GM23338 (cell line): ENCODE measurements around the gene CASP7.

Experiments used
- CREB1 ChIP-seq: fragments of 250-450 bp; sonication (Bioruptor Pico); IDR thresholded peaks from 2 replicates; pipeline ENCODE4 v1.5.0; 2020; ENCODE audit warnings: low read depth, mild to moderate bottlenecking, moderate library complexity
- CTCF ChIP-seq, 2 experiments: fragments of 200-600 bp in 1 of 2; sonication (generic) in 1 of 2; conservative IDR thresholded peaks; 2 replicates each; pipeline versions ENCODE4 v1.5.1 to v1.6.1; 2016 to 2017; ENCODE audit warnings: antibody characterized with exemption in 2 of 2, low read depth in 2 of 2, mild to moderate bottlenecking in 2 of 2, moderate library complexity in 1 of 2
- ETS1 ChIP-seq: IDR thresholded peaks from 2 replicates; pipeline ENCODE4 v1.6.1; 2016; ENCODE audit warnings: antibody characterized with exemption
- EZH2 ChIP-seq: fragments of 200-600 bp; sonication (generic); IDR thresholded peaks from one replicate; pipeline ENCODE4 v1.8.0; 2017; ENCODE audit warnings: antibody characterized with exemption, mild to moderate bottlenecking, low read depth; ENCODE audit not compliant: unreplicated experiment
- EZH2phosphoT487 ChIP-seq: fragments of 200-600 bp; sonication (generic); IDR thresholded peaks from one replicate; pipeline ENCODE4 v1.8.1; 2018; ENCODE audit warnings: antibody characterized with exemption; ENCODE audit not compliant: unreplicated experiment
- JUNB ChIP-seq: IDR thresholded peaks from one replicate; pipeline ENCODE4 v1.6.1; 2016; ENCODE audit warnings: antibody characterized with exemption; ENCODE audit not compliant: unreplicated experiment
- NANOG ChIP-seq: IDR thresholded peaks from 2 replicates; pipeline ENCODE4 v1.6.1; 2016; ENCODE audit warnings: antibody characterized with exemption, borderline replicate concordance
- POLR2AphosphoS5 ChIP-seq: IDR thresholded peaks from 2 replicates; pipeline ENCODE4 v1.6.1; 2016; ENCODE audit warnings: antibody characterized with exemption, low read depth
- REST ChIP-seq: IDR thresholded peaks from one replicate; pipeline ENCODE4 v1.6.1; 2018; ENCODE audit warnings: antibody characterized with exemption; ENCODE audit not compliant: unreplicated experiment
- STAT1 ChIP-seq: IDR thresholded peaks from one replicate; pipeline ENCODE4 v1.6.1; 2016; ENCODE audit warnings: antibody characterized with exemption; ENCODE audit not compliant: unreplicated experiment
- ZNF114 ChIP-seq: fragments of 250-450 bp; sonication (Bioruptor Pico); IDR thresholded peaks from 2 replicates; pipeline ENCODE4 v1.5.0; 2020; ENCODE audit warnings: mild to moderate bottlenecking, moderate library complexity
- ZNF331 ChIP-seq: fragments of 250-450 bp; sonication (Bioruptor Pico); IDR thresholded peaks from 2 replicates; pipeline ENCODE4 v1.5.0; 2020; ENCODE audit warnings: low read depth, mild to moderate bottlenecking, moderate library complexity
- ZNF462 ChIP-seq: fragments of 250-450 bp; sonication (Bioruptor Pico); IDR thresholded peaks from 2 replicates; pipeline ENCODE4 v1.5.0; 2020; ENCODE audit warnings: mild to moderate bottlenecking, moderate library complexity

GRCh38 chr10:113718969-113719822 lies 39.5 kb downstream of the CASP7 start:
- TF ChIP-seq CTCF (conservative IDR thresholded peaks at IDR 0.05; ENCODE audit: low read depth in 2 of 2) (no peak), JUNB (no peak), EZH2 (no peak), EZH2phosphoT487 (no peak), POLR2AphosphoS5 (no peak), REST (no peak), ZNF331 (CRISPR knock-in tag) (no peak), CREB1 (CRISPR knock-in tag) (no peak), NANOG (no peak), STAT1 (no peak), ZNF114 (CRISPR knock-in tag) (no peak), ZNF462 (no peak), ETS1 (no peak)
